GM20000 (cell line): ENCODE results near the gene PTPRG.

ENCODE experiments used
- DNase-seq: peaks from one replicate; pipeline ENCODE4 v3.0.0; 2012; ENCODE audit warnings: low spot score
- CTCF ChIP-seq: IDR thresholded peaks from 2 replicates; pipeline ENCODE4 v1.5.1; 2012; ENCODE audit warnings: mild to moderate bottlenecking, control low read depth; ENCODE audit errors: extremely low read depth, missing control alignments

PTPRG gene

GRCh38 chr3:61947456-61947855 lies 386.1 kb downstream of the PTPRG start:
- no peak for TF ChIP-seq CTCF
- no peak for DNase-seq

- no peak for DNase-seq
- no peak for TF ChIP-seq CTCF
Measured at GRCh38 chr3:61948699-61949305, 387.4 kb downstream of the PTPRG start.

GRCh38 chr3:61954097-61954540 lies 392.7 kb downstream of the PTPRG start:
- no peak for DNase-seq
- no peak for TF ChIP-seq CTCF

GRCh38 chr3:61955483-61955882 lies 394.1 kb downstream of the PTPRG start:
- TF ChIP-seq CTCF: no peak
- DNase-seq: no peak

GRCh38 chr3:61956236-61956635 lies 394.9 kb downstream of the PTPRG start:
- DNase-seq: no peak

GRCh38 chr3:61957259-61957658 lies 395.9 kb downstream of the PTPRG start:
- DNase-seq: no peak
- TF ChIP-seq CTCF: no peak

More at GRCh38 chr3:61956236-61956635, 394.9 kb downstream of the PTPRG start:
- no peak for TF ChIP-seq CTCF

GRCh38 chr3:61960976-61961375 lies 399.6 kb downstream of the PTPRG start:
- TF ChIP-seq CTCF: no peak
- no peak for DNase-seq
